Measurements from ENCODE around the gene WDR3.

WDR3 gene

DNA sequence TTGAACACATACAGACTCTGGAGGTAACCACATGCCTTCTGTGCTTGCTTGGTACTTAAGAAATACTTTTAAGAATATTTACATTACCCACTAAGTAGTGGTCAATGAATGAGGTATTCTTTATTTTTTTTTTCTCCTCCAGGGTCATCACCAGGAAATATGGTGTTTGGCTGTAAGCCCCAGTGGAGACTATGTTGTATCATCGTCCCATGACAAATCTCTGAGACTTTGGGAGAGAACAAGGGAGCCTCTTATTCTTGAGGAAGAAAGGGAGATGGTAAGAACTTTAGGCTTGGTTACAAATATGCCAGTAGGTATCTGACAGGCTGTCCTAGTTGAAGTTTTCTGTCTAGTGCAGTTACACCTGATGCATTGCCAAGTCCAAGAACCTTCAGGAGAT lies 22.8 kb downstream of the WDR3 start:
- no peak for DNase-seq (ENCODE audit: low spot score)

DNA sequence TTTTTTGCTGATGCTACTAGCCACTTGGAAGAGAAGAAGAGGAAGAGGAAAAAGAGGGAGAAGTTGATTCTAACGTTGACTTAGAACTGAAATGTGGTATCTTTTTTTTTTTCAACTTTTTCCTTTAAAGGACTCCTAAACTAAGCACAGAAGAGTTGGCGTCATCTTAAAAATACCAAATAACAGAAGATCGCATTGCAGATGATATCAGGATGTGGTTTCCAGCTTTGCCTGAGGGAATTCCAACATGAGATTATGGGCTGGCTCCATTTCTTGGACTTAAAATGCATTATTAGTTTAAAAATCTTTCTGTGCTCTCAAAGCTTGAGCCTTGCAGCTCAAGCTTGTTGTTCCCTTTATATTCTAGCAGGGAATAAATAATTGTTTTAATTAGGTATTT lies 29.8 kb downstream of the WDR3 start:
- no peak for DNase-seq (ENCODE audit: low spot score)

DNA sequence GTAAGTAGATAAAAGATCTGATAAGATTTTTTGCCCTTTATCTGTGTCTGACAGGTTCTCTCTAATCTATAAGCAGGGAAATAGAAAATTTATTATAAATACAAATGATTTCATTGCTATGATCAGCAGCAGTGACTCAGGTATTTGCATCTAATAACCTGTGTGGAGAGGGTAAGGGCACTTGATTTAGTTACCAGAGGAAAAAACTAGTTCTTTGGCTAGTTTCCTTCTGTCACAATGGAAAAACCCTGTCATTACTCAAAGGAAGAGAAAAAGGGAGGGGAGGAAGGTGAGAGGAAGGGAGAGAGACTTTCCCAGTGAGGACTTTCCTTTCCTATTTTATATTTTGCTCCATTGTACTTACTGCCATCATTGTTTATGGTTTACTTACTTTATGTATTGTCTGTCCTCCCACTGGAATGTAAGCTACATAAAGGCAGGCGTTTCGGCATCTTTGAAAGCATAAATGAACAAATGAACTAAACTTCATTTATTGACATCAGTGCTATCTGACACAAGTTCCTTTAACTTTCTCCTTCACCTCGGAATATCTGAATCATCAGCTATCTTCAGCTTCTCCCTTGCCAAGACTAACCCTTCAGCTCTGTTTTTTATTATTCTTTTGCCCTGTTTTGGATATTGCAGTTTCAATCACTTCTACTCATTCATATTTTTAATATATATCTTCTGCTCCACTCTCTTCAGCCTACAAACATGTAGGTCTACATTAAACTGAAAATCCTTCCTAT lies 34.9 kb downstream of the WDR3 start:
- DNase-seq (ENCODE audit: low spot score): no peak

DNA sequence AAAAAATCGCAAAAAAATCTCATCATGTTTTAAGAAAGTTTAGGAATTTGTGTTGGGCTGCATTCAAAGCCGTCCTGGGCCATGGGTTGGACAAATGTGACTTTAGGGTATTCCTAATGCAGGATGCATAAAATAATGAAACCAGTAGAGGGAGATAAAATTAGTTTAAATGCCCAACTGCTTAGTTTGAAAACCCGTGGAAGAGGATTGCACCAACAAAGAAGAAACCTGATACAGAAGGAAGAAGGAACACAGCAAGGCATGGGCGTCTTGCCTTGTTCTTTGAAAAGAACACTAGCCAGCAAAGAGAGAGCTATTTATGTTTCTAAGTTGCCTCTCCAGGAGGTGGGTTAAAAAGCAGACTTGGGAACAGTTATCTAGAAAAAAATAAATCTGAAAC lies 37.9 kb downstream of the WDR3 start:
- peak; percentile 35 for DNase-seq (ENCODE audit: low spot score)

DNA sequence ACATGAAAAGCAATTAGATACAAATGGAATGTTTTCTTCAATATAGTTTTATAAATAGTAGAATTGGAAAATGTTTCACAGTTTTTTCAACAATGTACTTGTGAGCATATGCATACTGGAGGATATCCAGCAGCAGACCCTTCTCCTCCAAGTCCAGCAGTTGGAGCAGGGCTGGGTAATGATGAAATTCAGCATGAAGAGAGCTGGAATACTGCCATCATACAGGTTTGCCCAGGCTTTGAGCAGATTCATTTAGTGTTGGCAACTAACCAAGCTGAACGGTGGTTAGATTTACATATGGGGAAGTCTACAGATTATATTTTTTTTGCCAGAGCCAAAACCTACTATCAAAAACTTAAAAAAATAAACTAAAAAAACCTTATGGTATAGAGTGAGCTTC lies 38.3 kb downstream of the WDR3 start:
- DNase-seq (ENCODE audit: low spot score): no peak

DNA sequence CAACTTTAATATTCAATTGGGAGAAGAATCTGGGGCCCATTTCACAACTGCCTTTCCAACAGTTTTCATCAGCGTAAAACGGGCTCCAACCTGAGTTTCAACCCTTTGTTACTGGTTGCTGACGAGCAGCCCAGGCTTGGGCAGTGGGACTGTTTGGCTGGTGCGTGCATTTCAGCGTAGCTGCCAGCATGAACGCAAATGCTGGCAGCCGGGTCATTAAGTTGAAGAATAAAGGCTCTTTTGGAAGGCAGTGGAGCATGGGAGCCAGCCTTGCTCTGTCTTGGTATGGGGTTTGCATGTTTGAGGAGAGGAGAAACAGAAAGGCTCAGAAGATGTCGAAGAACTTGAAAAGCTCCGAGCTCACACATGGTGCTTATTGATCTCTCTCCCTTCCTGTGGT lies 40.7 kb downstream of the WDR3 start:
- no peak for DNase-seq (ENCODE audit: low spot score)

DNA sequence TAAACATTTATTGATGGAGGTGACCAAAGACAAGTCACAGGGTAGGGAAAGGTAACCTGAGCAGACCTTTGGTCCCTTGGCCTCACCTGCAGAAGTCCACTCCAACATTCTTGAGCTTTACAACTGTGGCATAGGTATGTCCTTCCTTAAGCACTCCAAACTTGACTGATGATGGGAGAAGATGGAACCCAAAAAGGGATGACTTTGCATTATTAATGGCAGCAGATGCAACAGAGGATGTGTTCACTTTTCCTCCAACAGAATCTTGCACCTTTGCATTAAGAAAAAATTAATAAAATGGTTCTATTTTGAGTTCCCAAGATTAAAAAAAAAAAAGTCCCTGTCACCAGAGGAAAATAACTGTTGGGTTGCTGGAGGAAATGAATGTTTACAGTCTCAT lies 42.2 kb downstream of the WDR3 start:
- DNase-seq (ENCODE audit: low spot score): no peak

DNA sequence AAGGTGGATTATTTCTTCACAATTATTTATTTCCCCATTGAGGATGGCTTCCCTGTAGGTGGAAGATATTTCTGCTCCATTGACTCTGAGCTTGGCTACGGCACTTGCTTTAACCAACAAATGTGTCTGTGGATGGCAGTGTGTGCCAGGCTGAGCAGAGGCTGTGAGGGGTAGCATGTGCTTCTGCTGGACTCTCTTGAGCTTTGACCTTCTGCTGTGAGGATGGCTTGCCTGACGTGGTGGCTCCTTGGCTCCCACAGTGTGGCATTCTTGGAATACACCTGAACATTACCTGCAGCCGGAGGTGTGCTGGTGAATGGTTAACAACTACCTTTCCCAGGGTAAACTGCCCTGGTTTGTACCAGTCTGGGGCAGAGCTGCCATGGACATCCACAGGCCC lies 46.8 kb downstream of the WDR3 start:
- no peak for DNase-seq (ENCODE audit: low spot score)

DNA sequence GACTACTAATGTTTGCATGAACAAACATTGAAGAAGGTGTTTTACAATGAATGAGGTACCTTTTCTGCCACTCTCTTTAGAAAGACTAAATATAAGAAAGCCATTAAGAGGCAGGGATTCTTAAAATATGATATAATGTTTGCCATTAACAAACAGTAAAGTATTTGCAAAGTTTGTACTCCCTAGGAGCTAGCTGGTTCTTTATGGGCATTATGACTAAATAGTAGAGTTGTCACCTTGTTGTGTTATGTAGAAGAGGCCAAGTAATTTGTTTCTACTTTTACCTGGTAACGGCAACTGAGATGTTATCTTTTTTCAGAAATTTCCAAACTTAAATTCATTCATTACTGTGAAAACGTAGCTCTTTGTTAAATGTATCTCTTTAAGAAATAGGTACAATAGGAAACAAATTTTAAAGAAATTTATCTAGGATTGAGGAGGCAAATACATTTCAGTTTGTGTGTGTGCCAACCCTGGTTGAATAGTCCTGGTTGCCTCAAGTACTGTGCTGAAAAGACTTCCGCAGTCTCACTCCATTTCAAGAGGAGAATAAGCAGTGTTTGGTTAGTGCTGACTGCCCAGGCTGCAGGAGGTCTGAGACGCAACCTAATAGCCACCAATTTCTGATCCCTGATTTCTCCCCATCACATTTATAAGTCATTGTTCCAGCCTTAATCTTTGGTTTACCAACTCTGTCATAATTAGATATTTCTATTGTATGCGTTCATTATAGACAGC lies 52.1 kb downstream of the WDR3 start:
- DNase-seq (ENCODE audit: low spot score): no peak

DNA sequence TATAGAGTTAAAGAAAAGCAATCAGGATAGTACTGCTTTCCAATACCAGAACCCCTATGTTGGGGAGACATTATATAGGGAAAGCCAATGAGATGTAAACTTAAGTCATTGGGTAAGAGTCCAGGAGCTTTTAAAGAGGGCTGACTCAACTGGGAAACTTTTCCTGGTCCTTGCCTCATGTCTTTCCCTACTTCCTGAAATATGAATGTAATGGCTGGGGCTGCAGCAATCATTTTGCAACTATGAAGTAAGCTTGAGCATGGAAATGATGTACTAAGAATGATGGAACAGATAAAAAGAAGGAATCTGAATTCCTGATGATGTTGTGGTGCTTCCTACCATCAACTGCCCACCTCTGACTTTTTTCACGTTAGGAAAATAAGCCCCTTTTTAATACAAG lies 55.7 kb downstream of the WDR3 start:
- no peak for DNase-seq (ENCODE audit: low spot score)

DNA sequence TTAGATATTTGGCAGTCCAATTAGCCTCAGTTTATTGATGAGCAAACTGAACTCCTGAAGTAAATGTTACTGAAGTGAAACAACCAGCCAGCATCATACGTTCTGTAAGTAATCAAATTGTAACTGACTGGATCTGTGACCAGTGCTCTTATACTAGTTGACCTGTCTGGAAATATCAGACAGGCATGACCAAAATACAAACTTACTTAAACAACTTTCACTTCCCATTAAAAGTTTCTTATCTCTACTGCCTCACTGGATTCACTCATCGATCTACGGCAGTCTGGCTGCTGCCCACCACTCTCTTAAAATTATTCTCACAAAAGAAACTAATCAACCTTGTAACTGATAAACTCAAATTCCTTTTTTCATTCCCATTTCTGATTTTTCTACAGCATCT lies 56.4 kb downstream of the WDR3 start:
- no peak for DNase-seq (ENCODE audit: low spot score)

DNA sequence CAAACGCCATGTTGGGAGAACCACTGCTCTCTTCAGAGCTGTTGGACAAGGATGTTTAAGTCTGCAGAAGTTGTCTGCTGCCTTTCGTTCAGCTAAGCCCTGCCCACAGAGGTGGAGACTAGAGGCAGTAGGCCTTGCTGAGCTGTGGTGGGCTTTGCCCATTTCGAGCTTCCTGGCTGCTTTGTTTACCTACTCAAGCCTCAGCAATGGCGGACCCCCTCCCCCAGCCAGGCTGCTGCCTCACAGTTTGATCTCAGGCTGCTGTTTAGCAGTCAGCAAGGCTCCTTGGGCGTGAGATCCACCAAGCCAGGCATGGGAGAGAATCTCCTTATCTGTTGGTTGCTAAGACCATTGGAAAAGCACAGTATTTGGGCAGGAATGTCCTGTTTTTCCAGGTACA lies 74.8 kb downstream of the WDR3 start:
- no peak for DNase-seq (ENCODE audit: low spot score)

DNA sequence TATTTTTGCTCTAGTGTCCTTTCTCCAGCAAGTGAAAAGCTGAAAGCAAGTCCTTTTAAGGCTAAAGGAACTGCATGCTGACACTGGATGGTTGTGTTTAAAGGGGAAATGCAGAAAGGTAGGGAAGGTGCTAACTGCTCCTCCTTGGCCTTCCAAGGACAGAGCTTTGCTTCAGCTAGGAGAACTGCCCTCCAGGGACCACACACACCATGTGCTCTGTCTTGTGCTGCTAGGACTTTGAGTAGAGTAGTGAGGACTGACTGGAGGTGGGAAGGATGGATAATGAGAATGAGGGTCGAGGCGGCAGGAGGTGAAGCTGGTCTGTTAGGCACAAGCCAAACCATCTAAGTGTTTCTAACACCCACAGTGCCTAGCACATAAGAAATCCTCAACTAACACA lies 77.9 kb downstream of the WDR3 start:
- DNase-seq (ENCODE audit: low spot score): no peak

DNA sequence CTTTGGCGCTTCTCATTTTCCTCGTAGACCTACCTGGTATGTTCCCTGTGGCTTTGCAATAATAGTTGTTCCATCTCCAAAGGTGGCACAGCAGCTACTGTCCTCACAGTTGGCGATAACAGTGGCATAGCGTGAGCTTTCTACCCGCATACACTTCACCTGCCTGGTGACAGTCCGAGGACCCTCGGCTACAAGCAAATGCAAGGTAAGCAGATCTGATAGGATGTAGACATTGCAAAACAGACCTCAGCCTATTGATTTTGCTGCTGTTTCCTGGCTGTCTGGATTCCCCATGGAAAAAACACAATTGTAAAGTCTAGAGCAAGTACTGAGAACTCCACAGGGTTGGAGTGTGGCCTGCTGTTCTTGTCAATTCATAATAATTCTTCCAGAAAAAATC lies 78.5 kb downstream of the WDR3 start:
- no peak for DNase-seq (ENCODE audit: low spot score)

DNA sequence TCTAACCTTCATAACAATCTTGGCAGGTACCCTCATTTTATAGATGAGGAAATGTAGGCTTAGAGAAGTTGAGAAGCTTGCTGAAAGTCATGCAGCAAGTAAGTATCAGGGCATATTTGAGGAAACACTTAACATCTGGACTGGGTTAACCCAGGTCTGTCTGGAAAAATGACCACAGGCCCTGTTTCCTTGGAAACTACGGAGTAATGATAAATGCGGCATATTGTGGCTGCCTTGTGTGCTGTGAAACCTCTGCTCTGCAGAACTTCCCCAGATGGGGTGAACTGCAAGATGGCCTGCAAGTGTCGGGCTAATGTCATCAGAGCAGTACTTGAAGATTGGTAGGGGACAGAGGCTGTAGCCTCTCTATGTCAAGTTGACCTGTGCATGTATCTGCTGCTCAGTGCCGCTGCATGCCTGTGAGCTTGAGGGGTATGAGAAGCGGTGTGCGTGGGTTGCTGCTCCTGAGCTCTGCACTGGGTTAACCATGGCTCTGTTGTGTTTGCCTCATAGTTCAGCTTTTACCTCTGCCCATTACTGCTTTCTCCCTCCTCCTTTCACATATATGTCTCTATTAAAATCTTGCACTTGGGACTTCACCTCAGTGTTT lies 83.1 kb downstream of the WDR3 start:
- no peak for DNase-seq (ENCODE audit: low spot score)

DNA sequence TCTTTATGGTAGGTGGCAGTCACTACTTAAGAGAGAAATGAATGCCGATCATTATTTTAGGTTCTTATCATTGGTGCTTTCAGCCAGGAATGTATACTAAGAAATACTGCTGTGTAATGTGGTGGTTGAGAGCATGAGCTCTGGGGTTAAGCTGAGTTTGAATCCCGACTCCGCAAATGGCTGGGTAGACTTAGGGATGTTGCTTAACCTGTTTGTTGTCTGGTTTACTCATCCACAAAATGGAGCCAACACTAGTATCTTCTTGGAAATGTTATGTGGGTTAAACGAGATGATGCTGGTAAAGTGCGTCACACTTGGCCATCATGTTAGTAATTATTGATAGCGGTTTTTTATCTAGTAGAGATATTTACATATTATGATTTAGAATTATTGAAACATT lies 83.8 kb downstream of the WDR3 start:
- DNase-seq (ENCODE audit: low spot score): no peak

DNA sequence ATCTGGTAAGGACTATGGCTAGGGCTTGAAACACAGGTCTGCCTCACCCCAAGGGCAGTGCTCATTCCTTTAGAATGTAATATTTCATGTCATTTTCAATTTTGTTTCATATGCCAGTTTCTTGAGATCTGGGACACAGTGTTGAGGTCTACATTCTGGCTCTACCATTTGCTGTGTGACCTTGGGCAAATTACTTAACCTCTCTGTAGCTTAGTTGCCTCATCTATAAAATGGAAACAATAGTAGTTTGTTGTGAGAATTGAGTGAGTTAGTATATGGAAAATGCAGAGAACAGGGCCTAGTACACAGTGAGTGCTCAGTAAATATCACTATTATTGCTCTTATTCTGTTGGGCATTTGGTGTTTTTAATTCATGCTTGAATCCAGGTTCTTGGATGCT lies 84.4 kb downstream of the WDR3 start:
- no peak for DNase-seq (ENCODE audit: low spot score)
